GM23338 (cell line): ENCODE measurements around the gene TENT4B. TPM values are rescaled to one million over a fixed set of nuclear protein-coding genes. Genes with fewer than 3 reads are reported as not detected.

Source experiments
- ATAC-seq: fragments of 200-7000 bp; cut with Tn5 transposase; 3 replicates; pipeline ENCODE4 v1.9.1; 2020
- DNase-seq: peaks from one replicate; pipeline ENCODE4 v3.0.0-alpha.2; 2015; ENCODE audit warnings: low spot score
- H2AFZ ChIP-seq: fragments of 200-600 bp; sonication (generic); 2 replicates; pipeline ENCODE4 v1.8.0; 2016; ENCODE audit warnings: antibody characterized with exemption, mild to moderate bottlenecking, moderate library complexity
- H3F3A ChIP-seq: fragments of 200-600 bp; sonication (generic); replicated peaks from 2 replicates; pipeline ENCODE4 v1.8.0; 2017; ENCODE audit warnings: antibody characterized with exemption, mixed run types, low read depth
- H3K27ac ChIP-seq: fragments of 200-600 bp; sonication (generic); 2 replicates; pipeline ENCODE4 v1.6.1; 2016; ENCODE audit warnings: low read depth
- H3K27me3 ChIP-seq: fragments of 200-600 bp; sonication (generic); 2 replicates; pipeline ENCODE4 v1.8.0; 2016; ENCODE audit warnings: mild to moderate bottlenecking, mixed run types, moderate library complexity; ENCODE audit not compliant: insufficient read depth
- H3K36me3 ChIP-seq: fragments of 200-600 bp; sonication (generic); 2 replicates; pipeline ENCODE4 v1.8.0; 2016; ENCODE audit warnings: mild to moderate bottlenecking; ENCODE audit not compliant: insufficient read depth
- H3K4me1 ChIP-seq: fragments of 200-600 bp; sonication (generic); 2 replicates; pipeline ENCODE4 v1.8.0; 2016; ENCODE audit warnings: mild to moderate bottlenecking, moderate library complexity; ENCODE audit not compliant: insufficient read depth
- H3K4me2 ChIP-seq: fragments of 200-600 bp; sonication (generic); 2 replicates; pipeline ENCODE4 v1.7.1; 2017; ENCODE audit warnings: mixed run types
- H3K4me3 ChIP-seq: fragments of 200-600 bp; sonication (generic); 2 replicates; pipeline ENCODE4 v1.6.1; 2016; ENCODE audit warnings: mixed run types
- H3K79me2 ChIP-seq: fragments of 200-600 bp; sonication (generic); replicated peaks from 2 replicates; pipeline ENCODE4 v1.8.0; 2017; ENCODE audit warnings: mild to moderate bottlenecking; ENCODE audit not compliant: insufficient read depth
- H3K9me2 ChIP-seq: fragments of 200-600 bp; sonication (generic); 2 replicates; pipeline ENCODE4 v1.8.0; 2017; ENCODE audit not compliant: insufficient read depth
- H4K20me1 ChIP-seq: fragments of 200-600 bp; sonication (generic); replicated peaks from 2 replicates; pipeline ENCODE4 v1.8.0; 2017; ENCODE audit warnings: mild to moderate bottlenecking; ENCODE audit not compliant: insufficient read depth
- H3K27ac Mint-ChIP-seq: 2 replicates; pipeline ENCODE4 v1.8.0; 2020; ENCODE audit warnings: inconsistent platforms, mild to moderate bottlenecking, moderate library complexity, mixed read lengths
- H3K27me3 Mint-ChIP-seq: 3 replicates; pipeline ENCODE4 v1.8.0; 2022; ENCODE audit warnings: low read depth, mild to moderate bottlenecking, moderate library complexity, mixed read lengths, inconsistent platforms; ENCODE audit not compliant: insufficient read depth, poor library complexity
- H3K36me3 Mint-ChIP-seq: 3 replicates; pipeline ENCODE4 v1.8.0; 2021; ENCODE audit warnings: low read depth, mild to moderate bottlenecking, inconsistent platforms, moderate library complexity, mixed read lengths
- H3K4me1 Mint-ChIP-seq: 3 replicates; pipeline ENCODE4 v1.8.0; 2020; ENCODE audit warnings: mild to moderate bottlenecking, inconsistent platforms, mixed read lengths
- H3K4me3 Mint-ChIP-seq: 3 replicates; pipeline ENCODE4 v1.8.0; 2021; ENCODE audit warnings: moderate library complexity, mild to moderate bottlenecking, inconsistent platforms, mixed read lengths
- H3K9me3 Mint-ChIP-seq: 3 replicates; pipeline ENCODE4 v1.8.0; 2020; ENCODE audit warnings: moderate library complexity, mild to moderate bottlenecking, inconsistent platforms, mixed read lengths
- CREB1 ChIP-seq: fragments of 250-450 bp; sonication (Bioruptor Pico); IDR thresholded peaks from 2 replicates; pipeline ENCODE4 v1.5.0; 2020; ENCODE audit warnings: low read depth, mild to moderate bottlenecking, moderate library complexity
- EZH2 ChIP-seq: fragments of 200-600 bp; sonication (generic); IDR thresholded peaks from one replicate; pipeline ENCODE4 v1.8.0; 2017; ENCODE audit warnings: antibody characterized with exemption, mild to moderate bottlenecking, low read depth; ENCODE audit not compliant: unreplicated experiment
- EZH2phosphoT487 ChIP-seq: fragments of 200-600 bp; sonication (generic); IDR thresholded peaks from one replicate; pipeline ENCODE4 v1.8.1; 2018; ENCODE audit warnings: antibody characterized with exemption; ENCODE audit not compliant: unreplicated experiment
- JUNB ChIP-seq: IDR thresholded peaks from one replicate; pipeline ENCODE4 v1.6.1; 2016; ENCODE audit warnings: antibody characterized with exemption; ENCODE audit not compliant: unreplicated experiment
- NANOG ChIP-seq: IDR thresholded peaks from 2 replicates; pipeline ENCODE4 v1.6.1; 2016; ENCODE audit warnings: antibody characterized with exemption, borderline replicate concordance
- POLR2AphosphoS5 ChIP-seq: IDR thresholded peaks from 2 replicates; pipeline ENCODE4 v1.6.1; 2016; ENCODE audit warnings: antibody characterized with exemption, low read depth
- STAT1 ChIP-seq: IDR thresholded peaks from one replicate; pipeline ENCODE4 v1.6.1; 2016; ENCODE audit warnings: antibody characterized with exemption; ENCODE audit not compliant: unreplicated experiment
- ZNF114 ChIP-seq: fragments of 250-450 bp; sonication (Bioruptor Pico); IDR thresholded peaks from 2 replicates; pipeline ENCODE4 v1.5.0; 2020; ENCODE audit warnings: mild to moderate bottlenecking, moderate library complexity
- ZNF331 ChIP-seq: fragments of 250-450 bp; sonication (Bioruptor Pico); IDR thresholded peaks from 2 replicates; pipeline ENCODE4 v1.5.0; 2020; ENCODE audit warnings: low read depth, mild to moderate bottlenecking, moderate library complexity
- polyA plus RNA-seq: library from polyadenylated mRNA; unstranded; fragments of >200 nt; fragmentation: Nextera tagmentation; extraction: Ambion mirVana; gene quantifications from 2 replicates; pipeline ENCODE4 v1.2.1, GENCODE V29; 2016
- total RNA-seq: library from RNA; depleted of rRNA; stranded (reverse); fragments of >200 nt; shearing (Covaris generic); gene quantifications from 2 replicates; pipeline ENCODE4 v1.2.3, GENCODE V29; 2014
- TF ChIP-seq, protein P1 (sequence below), 2 experiments: fragments of 200-600 bp in 1 of 2; sonication (generic) in 1 of 2; conservative IDR thresholded peaks; 2 replicates each; pipeline versions ENCODE4 v1.5.1 to v1.6.1; 2016 to 2017; ENCODE audit warnings: antibody characterized with exemption in 2 of 2, low read depth in 2 of 2, mild to moderate bottlenecking in 2 of 2, moderate library complexity in 1 of 2
- TF ChIP-seq, protein P2 (sequence below): IDR thresholded peaks from 2 replicates; pipeline ENCODE4 v1.6.1; 2016; ENCODE audit warnings: antibody characterized with exemption
- TF ChIP-seq, protein P3 (sequence below): fragments of 250-450 bp; sonication (Bioruptor Pico); IDR thresholded peaks from 2 replicates; pipeline ENCODE4 v1.5.0; 2020; ENCODE audit warnings: mild to moderate bottlenecking, moderate library complexity
- TF ChIP-seq, protein P4 (sequence below): IDR thresholded peaks from one replicate; pipeline ENCODE4 v1.6.1; 2018; ENCODE audit warnings: antibody characterized with exemption; ENCODE audit not compliant: unreplicated experiment

The TENT4B gene
- total and polyA plus RNA-seq, 2 experiments from 2014 or later = 17.6 to 21.3 TPM

- Histone ChIP-seq H4K20me1 (peaks cover 20% of the 10 kb centered on the region), H2AFZ (no peak overlapping the region), H3K79me2 (peaks cover 46% of the 10 kb centered on the region), H3K27me3 (no peaks in the 10 kb centered on the region), H3K4me2 (no peak overlapping the region), H3K4me1 (peaks cover 4% of the 10 kb centered on the region; the same call in 1 of the 2 replicates), H3K36me3 (no peaks in the 10 kb centered on the region), H3F3A (no peaks in the 10 kb centered on the region), H3K27ac (peak overlapping the region; percentile 59; the same call in 1 of the 2 replicates), H3K4me3 (no peak overlapping the region), H3K9me2 (no peaks in the 10 kb centered on the region)
- H3K9me3 Mint-ChIP-seq = no peaks in the 10 kb centered on the region
- no peak overlapping the region for H3K4me3 Mint-ChIP-seq
- ATAC-seq (no peak), DNase-seq (no peak)
- H3K4me1 Mint-ChIP-seq = peaks cover 12% of the 10 kb centered on the region
- peaks cover 8% of the 10 kb centered on the region; the same call in 1 of the 3 replicates for H3K36me3 Mint-ChIP-seq
- no peak overlapping the region for H3K27ac Mint-ChIP-seq
- H3K27me3 Mint-ChIP-seq = no peaks in the 10 kb centered on the region
- TF ChIP-seq, protein P1, sequence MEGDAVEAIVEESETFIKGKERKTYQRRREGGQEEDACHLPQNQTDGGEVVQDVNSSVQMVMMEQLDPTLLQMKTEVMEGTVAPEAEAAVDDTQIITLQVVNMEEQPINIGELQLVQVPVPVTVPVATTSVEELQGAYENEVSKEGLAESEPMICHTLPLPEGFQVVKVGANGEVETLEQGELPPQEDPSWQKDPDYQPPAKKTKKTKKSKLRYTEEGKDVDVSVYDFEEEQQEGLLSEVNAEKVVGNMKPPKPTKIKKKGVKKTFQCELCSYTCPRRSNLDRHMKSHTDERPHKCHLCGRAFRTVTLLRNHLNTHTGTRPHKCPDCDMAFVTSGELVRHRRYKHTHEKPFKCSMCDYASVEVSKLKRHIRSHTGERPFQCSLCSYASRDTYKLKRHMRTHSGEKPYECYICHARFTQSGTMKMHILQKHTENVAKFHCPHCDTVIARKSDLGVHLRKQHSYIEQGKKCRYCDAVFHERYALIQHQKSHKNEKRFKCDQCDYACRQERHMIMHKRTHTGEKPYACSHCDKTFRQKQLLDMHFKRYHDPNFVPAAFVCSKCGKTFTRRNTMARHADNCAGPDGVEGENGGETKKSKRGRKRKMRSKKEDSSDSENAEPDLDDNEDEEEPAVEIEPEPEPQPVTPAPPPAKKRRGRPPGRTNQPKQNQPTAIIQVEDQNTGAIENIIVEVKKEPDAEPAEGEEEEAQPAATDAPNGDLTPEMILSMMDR (conservative IDR thresholded peaks at IDR 0.05; ENCODE audit: low read depth in 2 of 2) = no peak
- TF ChIP-seq ZNF114 (no peak), ZNF331 (CRISPR knock-in tag) (no peak), CREB1 (CRISPR knock-in tag) (no peak), STAT1 (no peak), EZH2 (no peak), JUNB (no peak), NANOG (no peak), POLR2AphosphoS5 (no peak), EZH2phosphoT487 (no peak)
- TF ChIP-seq, protein P2, sequence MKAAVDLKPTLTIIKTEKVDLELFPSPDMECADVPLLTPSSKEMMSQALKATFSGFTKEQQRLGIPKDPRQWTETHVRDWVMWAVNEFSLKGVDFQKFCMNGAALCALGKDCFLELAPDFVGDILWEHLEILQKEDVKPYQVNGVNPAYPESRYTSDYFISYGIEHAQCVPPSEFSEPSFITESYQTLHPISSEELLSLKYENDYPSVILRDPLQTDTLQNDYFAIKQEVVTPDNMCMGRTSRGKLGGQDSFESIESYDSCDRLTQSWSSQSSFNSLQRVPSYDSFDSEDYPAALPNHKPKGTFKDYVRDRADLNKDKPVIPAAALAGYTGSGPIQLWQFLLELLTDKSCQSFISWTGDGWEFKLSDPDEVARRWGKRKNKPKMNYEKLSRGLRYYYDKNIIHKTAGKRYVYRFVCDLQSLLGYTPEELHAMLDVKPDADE = no peak
- TF ChIP-seq, protein P3, sequence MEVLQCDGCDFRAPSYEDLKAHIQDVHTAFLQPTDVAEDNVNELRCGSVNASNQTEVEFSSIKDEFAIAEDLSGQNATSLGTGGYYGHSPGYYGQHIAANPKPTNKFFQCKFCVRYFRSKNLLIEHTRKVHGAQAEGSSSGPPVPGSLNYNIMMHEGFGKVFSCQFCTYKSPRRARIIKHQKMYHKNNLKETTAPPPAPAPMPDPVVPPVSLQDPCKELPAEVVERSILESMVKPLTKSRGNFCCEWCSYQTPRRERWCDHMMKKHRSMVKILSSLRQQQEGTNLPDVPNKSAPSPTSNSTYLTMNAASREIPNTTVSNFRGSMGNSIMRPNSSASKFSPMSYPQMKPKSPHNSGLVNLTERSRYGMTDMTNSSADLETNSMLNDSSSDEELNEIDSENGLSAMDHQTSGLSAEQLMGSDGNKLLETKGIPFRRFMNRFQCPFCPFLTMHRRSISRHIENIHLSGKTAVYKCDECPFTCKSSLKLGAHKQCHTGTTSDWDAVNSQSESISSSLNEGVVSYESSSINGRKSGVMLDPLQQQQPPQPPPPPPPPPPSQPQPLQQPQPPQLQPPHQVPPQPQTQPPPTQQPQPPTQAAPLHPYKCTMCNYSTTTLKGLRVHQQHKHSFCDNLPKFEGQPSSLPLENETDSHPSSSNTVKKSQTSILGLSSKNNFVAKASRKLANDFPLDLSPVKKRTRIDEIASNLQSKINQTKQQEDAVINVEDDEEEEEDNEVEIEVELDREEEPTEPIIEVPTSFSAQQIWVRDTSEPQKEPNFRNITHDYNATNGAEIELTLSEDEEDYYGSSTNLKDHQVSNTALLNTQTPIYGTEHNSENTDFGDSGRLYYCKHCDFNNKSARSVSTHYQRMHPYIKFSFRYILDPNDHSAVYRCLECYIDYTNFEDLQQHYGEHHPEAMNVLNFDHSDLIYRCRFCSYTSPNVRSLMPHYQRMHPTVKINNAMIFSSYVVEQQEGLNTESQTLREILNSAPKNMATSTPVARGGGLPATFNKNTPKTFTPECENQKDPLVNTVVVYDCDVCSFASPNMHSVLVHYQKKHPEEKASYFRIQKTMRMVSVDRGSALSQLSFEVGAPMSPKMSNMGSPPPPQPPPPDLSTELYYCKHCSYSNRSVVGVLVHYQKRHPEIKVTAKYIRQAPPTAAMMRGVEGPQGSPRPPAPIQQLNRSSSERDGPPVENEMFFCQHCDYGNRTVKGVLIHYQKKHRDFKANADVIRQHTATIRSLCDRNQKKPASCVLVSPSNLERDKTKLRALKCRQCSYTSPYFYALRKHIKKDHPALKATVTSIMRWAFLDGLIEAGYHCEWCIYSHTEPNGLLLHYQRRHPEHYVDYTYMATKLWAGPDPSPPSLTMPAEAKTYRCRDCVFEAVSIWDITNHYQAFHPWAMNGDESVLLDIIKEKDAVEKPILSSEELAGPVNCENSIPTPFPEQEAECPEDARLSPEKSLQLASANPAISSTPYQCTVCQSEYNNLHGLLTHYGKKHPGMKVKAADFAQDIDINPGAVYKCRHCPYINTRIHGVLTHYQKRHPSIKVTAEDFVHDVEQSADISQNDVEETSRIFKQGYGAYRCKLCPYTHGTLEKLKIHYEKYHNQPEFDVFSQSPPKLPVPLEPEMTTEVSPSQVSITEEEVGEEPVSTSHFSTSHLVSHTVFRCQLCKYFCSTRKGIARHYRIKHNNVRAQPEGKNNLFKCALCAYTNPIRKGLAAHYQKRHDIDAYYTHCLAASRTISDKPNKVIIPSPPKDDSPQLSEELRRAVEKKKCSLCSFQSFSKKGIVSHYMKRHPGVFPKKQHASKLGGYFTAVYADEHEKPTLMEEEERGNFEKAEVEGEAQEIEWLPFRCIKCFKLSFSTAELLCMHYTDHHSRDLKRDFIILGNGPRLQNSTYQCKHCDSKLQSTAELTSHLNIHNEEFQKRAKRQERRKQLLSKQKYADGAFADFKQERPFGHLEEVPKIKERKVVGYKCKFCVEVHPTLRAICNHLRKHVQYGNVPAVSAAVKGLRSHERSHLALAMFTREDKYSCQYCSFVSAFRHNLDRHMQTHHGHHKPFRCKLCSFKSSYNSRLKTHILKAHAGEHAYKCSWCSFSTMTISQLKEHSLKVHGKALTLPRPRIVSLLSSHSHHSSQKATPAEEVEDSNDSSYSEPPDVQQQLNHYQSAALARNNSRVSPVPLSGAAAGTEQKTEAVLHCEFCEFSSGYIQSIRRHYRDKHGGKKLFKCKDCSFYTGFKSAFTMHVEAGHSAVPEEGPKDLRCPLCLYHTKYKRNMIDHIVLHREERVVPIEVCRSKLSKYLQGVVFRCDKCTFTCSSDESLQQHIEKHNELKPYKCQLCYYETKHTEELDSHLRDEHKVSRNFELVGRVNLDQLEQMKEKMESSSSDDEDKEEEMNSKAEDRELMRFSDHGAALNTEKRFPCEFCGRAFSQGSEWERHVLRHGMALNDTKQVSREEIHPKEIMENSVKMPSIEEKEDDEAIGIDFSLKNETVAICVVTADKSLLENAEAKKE (CRISPR knock-in tag) = no peak
- TF ChIP-seq, protein P4, sequence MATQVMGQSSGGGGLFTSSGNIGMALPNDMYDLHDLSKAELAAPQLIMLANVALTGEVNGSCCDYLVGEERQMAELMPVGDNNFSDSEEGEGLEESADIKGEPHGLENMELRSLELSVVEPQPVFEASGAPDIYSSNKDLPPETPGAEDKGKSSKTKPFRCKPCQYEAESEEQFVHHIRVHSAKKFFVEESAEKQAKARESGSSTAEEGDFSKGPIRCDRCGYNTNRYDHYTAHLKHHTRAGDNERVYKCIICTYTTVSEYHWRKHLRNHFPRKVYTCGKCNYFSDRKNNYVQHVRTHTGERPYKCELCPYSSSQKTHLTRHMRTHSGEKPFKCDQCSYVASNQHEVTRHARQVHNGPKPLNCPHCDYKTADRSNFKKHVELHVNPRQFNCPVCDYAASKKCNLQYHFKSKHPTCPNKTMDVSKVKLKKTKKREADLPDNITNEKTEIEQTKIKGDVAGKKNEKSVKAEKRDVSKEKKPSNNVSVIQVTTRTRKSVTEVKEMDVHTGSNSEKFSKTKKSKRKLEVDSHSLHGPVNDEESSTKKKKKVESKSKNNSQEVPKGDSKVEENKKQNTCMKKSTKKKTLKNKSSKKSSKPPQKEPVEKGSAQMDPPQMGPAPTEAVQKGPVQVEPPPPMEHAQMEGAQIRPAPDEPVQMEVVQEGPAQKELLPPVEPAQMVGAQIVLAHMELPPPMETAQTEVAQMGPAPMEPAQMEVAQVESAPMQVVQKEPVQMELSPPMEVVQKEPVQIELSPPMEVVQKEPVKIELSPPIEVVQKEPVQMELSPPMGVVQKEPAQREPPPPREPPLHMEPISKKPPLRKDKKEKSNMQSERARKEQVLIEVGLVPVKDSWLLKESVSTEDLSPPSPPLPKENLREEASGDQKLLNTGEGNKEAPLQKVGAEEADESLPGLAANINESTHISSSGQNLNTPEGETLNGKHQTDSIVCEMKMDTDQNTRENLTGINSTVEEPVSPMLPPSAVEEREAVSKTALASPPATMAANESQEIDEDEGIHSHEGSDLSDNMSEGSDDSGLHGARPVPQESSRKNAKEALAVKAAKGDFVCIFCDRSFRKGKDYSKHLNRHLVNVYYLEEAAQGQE = no peak
Measured at GRCh38 chr16:50208460-50208931, 55.4 kb downstream of the TENT4B start.
